AG04450 (cell line): Measurements from ENCODE around the gene PLEKHA6. TPM values are rescaled to one million over a fixed set of nuclear protein-coding genes. Genes with fewer than 3 reads are reported as not detected.

Experiments
- CTCF ChIA-PET: fragments of 300-600, 350-600 bp; formaldehyde crosslinking; extraction: SDS; loops from one replicate; lab custom pipeline; 2022; ENCODE audit warnings: antibody characterized with exemption, inconsistent platforms; lab: Charles Lee
- POLR2A ChIA-PET: fragments of 350-600 bp; formaldehyde crosslinking; extraction: SDS; loops from one replicate; lab custom pipeline; 2021; ENCODE audit warnings: antibody characterized with exemption, inconsistent platforms; lab: Yijun Ruan, JAX
- DNase-seq: peaks from one replicate; pipeline ENCODE4 v3.0.0-alpha.2; 2011; ENCODE audit warnings: low read depth, low spot score
- H3K27ac ChIP-seq: one replicate; pipeline ENCODE4 v1.5.1; 2012; ENCODE audit warnings: low read depth, low read length, control low read depth
- H3K27me3 ChIP-seq: one replicate; pipeline ENCODE4 v1.6.0; 2012; ENCODE audit warnings: low read length; ENCODE audit not compliant: control insufficient read depth, insufficient read depth
- H3K4me3 ChIP-seq: 2 replicates; pipeline ENCODE4 v1.5.1; 2011; ENCODE audit warnings: mild to moderate bottlenecking, low read depth, low read length, control low read depth
- H3K9me3 ChIP-seq: 2 replicates; pipeline ENCODE4 v1.5.1; 2012; ENCODE audit warnings: low read length; ENCODE audit not compliant: control insufficient read depth, insufficient read depth
- polyA plus RNA-seq: library from polyadenylated mRNA; depleted of rRNA; stranded (reverse); fragments of >200 nt; gene quantifications from 2 replicates; pipeline ENCODE4 v1.2.3, GENCODE V29; 2011
- TF ChIP-seq, protein P1 (sequence below): IDR thresholded peaks from 2 replicates; pipeline ENCODE4 v1.5.1; 2011; ENCODE audit warnings: low read depth, low read length, control low read depth, inconsistent platforms

Gene PLEKHA6
- polyA plus RNA-seq, 1 experiment, result 6.8 TPM

DNA sequence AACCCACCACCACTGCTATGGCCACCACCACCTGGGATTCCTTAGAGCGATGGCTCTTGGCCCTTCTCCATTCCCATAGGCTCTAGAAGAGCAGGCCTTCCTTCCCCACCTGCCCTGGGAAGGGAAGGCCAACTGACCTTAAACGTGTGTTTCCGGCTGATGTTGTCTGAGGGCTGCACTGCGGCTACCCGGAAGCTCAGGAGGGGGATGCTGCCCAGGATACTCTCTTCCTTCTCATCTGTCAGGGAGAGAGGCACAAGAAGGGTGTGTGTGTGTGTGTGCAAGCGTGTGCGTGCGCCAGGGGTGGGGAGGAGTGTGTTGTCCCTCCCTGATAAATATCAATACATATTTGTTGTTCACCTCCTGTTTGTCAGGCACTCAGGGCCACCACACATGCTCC is 94.9 kb downstream of the PLEKHA6 start:
- ChIA-PET POLR2A (no interaction called here), CTCF (interaction anchor here (1.1 to 5.8 kb wide), 2 partner anchors 58 to 99 kb away, joined by 4 to 29 read pairs; no protein-coding TSS in a partner anchor)
- DNase-seq, result no peak
- H3K27ac ChIP-seq, result no peak overlapping the region
- H3K4me3 ChIP-seq, result no peak overlapping the region
- TF ChIP-seq, protein P1, sequence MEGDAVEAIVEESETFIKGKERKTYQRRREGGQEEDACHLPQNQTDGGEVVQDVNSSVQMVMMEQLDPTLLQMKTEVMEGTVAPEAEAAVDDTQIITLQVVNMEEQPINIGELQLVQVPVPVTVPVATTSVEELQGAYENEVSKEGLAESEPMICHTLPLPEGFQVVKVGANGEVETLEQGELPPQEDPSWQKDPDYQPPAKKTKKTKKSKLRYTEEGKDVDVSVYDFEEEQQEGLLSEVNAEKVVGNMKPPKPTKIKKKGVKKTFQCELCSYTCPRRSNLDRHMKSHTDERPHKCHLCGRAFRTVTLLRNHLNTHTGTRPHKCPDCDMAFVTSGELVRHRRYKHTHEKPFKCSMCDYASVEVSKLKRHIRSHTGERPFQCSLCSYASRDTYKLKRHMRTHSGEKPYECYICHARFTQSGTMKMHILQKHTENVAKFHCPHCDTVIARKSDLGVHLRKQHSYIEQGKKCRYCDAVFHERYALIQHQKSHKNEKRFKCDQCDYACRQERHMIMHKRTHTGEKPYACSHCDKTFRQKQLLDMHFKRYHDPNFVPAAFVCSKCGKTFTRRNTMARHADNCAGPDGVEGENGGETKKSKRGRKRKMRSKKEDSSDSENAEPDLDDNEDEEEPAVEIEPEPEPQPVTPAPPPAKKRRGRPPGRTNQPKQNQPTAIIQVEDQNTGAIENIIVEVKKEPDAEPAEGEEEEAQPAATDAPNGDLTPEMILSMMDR, result no peak
- H3K9me3 ChIP-seq, result no peaks in the 10 kb centered on the region
- no peaks in the 10 kb centered on the region for H3K27me3 ChIP-seq

DNA sequence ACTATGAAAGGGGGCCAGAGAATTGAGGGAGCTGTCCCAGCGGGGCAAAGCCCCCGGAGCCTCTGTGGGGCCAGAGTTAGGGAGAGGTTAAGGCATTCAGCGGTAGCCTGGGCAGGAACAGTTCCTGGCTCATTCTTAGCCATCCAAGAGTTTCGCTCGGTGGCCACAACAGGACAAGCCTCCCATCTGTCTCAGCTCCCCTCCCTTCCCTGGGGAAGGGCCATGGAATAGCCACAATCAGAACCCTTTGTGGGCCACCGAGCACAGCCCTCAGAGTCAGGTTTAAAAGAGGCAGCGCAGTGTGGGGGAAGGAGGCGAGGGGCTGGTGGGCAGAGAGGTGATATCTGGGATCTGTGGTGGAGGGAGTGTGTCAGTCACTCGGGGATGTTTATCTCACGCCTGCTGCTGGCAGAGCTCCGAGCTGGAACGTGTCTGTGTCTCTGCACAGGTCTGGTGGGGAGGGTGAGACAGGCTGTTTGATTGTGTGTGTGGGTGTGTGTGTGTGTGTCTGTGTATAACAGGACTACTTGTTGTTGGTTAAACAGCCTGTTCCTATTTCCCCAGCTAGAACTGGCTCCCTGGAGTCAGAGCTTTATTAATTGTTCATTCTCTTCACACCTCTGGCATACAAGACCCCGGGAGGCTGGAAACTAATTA is 96.3 kb downstream of the PLEKHA6 start:
- CTCF ChIA-PET, result interaction anchor here (0.9 to 5.8 kb wide), 4 partner anchors 12 to 135 kb away, joined by 3 to 29 read pairs (median 9); partner anchors contain the start of gene PLEKHA6
- no peak for DNase-seq
- POLR2A ChIA-PET, result interaction anchor here (1.1 kb wide), 1 partner anchor 76 kb away, joined by 4 read pairs; no protein-coding TSS in a partner anchor

DNA sequence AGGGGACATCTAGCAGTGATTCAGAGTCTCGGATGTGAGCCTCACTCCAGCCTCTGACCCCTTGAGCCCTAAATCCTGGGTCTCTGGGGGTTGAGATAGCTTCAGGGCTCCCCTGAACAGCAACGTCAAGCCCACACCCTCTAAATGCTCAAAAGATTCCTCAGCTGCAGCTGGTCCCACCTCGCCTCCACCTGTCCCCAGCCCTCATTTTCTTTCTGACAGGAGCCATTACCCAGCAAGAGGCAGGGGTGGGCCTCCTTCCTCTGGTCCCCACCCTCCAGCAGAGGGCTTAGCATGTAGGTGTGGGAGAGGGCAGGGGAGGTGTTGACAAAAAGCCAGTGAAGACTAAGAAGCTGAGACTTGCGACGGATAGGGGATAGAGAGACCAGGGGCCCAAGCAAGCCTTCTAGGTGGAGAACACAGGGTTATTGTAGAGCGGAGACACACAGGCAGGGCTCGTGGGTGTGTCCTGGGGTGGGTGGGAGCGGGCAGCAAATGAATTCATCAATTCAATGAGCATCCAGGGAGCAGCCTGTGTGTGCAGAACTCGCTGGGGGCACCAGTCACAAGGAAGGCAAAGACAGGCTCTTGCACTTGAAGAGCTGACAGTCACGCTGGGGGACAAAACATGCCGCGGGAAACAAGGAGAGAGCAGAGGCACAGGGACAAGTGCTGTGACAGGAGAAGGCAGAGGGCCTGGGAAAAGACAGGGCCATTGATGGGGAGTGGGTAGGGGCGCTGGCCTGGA is 97.0 kb downstream of the PLEKHA6 start:
- CTCF ChIA-PET, result interaction anchor here (0.9 to 5.8 kb wide), 4 partner anchors 13 to 136 kb away, joined by 3 to 29 read pairs (median 9); partner anchors contain the start of gene PLEKHA6

More for the DNA sequence above, 96.3 kb downstream of the PLEKHA6 start:
- Histone ChIP-seq H3K27ac (no peak overlapping the region), H3K27me3 (no peaks in the 10 kb centered on the region), H3K9me3 (no peaks in the 10 kb centered on the region), H3K4me3 (no peak overlapping the region)
- TF ChIP-seq, protein P1, result no peak

DNA sequence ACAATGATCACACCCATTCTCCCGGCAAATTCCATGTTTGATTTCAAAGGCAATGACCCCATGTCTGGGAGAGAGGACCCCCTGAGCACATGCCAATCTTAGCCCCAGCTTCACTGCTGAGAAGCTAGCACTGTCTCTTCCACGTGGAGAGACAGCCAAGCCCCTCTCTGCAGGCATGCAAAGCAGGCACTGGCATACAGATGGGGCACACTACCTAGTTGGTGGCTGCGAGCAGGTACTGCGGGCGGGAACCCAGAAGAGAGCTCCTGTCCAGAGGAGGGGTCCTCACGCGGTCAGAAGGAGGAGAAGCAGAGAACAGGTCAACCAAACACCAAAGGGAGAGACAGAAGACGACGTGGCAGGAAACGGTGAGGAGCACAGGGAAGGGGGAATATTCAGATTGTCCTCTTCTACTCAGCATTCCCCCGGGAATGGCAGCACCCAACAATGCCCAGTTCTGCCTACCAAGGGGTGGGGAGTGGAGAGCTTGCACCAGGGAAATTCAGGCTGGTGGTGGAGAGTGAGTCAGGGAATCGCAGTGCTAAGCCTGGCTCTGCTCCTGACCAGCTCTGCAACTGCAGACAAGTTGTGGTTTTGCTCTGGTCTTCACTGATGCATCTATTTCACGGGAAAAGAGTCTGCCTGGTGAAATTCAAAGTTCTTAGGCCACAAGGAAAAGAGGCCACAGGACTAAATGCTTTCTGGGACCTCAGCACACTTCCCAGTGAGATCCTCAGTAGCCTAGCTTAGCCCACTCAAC is 97.8 kb downstream of the PLEKHA6 start:
- peak; percentile 56 for DNase-seq
- ChIA-PET CTCF (interaction anchor here (3.7 to 5.8 kb wide), 2 partner anchors 99 to 102 kb away, joined by 14 to 29 read pairs; partner anchors contain the start of gene PLEKHA6), POLR2A (no interaction called here)
- H3K27me3 ChIP-seq, result no peaks in the 10 kb centered on the region
- no peaks in the 10 kb centered on the region for H3K9me3 ChIP-seq
- TF ChIP-seq, protein P1, result no peak
- H3K27ac ChIP-seq, result peak overlapping the region; percentile 21
- no peak overlapping the region for H3K4me3 ChIP-seq

More for the DNA sequence above, 97.0 kb downstream of the PLEKHA6 start:
- Histone ChIP-seq H3K4me3 (no peak overlapping the region), H3K27ac (no peak overlapping the region), H3K27me3 (no peaks in the 10 kb centered on the region), H3K9me3 (no peaks in the 10 kb centered on the region)
- POLR2A ChIA-PET, result interaction anchor here (1.1 kb wide), 1 partner anchor 77 kb away, joined by 4 read pairs; no protein-coding TSS in a partner anchor
- TF ChIP-seq, protein P1, result no peak
- DNase-seq, result no peak
